Activated CD8-positive, alpha-beta memory T cell treated with anti-CD3 and anti-CD28 coated beads, Interleukin-2, amount 50 U/mL, for 24 hours (primary cell): Measurements from ENCODE around the gene PPP2R2B.

Experiments
- DNase-seq: peaks from one replicate; pipeline ENCODE4 v3.0.0-alpha.2; 2020; ENCODE audit errors: extremely low read depth

PPP2R2B gene

GRCh38 chr5:146888351-146888978 is 9.9 kb upstream of the PPP2R2B start:
- DNase-seq, result no peak

DNA sequence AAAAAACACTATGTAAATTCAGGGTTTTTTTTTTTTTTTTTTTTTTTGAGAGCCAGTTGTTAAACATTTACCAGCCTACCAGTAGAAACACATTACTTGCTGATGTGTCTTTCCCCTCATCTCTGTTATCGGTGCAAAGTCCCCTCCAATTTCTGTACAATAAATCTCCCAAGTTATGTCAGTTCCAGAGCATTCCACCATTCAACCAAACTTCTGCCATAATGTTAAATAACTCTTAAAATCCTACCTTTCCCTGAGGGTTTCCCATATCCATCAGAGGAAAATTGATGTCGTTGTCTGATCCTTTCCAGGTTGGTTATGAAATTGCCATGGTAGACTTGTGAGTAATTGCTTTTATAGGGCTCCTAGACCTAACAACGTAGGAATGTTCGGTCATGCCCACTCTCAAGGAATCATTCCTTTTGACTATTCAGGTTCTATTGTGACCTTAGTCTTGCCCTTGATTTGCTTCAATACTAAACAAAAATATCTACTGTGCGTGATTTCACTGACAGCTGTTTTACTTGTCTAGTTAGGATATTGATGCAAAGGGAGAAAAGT is 5.6 kb upstream of the PPP2R2B start:
- no peak for DNase-seq

GRCh38 chr5:146883511-146883910 is 5.0 kb upstream of the PPP2R2B start:
- no peak for DNase-seq

DNA sequence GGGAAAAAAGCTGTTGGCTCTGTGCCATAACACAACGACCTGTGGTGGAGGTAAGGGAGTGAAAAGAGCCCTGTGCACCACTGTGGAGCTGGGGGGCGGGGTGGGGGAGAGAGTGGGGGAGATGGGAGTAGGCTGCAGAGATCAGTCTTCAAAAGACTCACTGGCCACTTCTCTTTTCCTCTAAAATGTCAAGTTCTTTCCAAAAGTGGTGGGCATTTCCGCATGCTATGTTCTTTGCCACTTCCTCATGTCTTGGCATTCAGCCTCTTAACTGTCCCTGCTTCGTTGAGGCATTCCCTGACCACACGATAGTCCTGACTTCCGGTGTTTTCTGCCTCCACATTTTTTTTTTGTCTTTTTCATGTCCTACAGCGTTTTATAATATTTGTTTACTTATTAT is 2.4 kb upstream of the PPP2R2B start:
- DNase-seq, result no peak

GRCh38 chr5:146877783-146878475 is 628 bp downstream of the PPP2R2B start:
- no peak for DNase-seq

- DNase-seq, result no peak
These were observed 1.3 kb downstream of the PPP2R2B start for GRCh38 chr5:146877178-146877681.

GRCh38 chr5:146873186-146873917 is 5.2 kb downstream of the PPP2R2B start:
- DNase-seq, result no peak

GRCh38 chr5:146872188-146872587 is 6.4 kb downstream of the PPP2R2B start:
- DNase-seq, result no peak

DNA sequence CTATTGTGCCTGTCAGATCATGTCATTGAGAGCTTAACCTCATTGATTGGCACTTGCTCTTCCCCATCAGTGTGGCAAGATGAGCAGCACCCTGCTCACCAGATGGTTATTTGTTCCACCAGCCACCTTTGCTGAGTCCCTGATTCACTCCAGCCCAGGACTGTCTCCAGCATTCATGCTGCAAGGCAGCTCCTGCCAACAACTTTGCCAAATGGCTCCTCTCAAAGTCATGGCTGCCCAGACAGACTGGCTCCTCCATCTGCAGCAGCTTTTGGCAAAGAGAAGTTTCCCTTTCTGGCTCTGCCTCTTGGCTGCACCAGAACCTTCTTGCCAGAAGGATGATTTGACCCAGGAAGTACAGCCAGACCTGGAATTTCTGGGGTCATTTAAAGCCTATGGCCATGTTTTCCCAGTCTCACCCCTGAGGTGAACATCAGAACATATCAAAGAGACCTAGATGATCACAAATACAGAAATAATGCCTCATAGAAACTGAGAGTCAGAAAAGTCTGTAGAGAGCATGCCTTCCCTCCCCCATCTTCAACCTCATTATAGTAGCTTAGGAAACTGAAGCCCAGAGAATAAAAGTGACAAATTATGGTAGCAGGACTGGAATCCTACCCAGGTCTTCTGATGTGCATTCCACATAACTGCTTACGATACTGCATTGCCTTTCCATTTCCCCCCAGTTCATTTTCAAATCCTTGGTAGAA is 10.4 kb downstream of the PPP2R2B start:
- DNase-seq, result no peak

GRCh38 chr5:146866263-146866662 is 12.3 kb downstream of the PPP2R2B start:
- DNase-seq, result no peak

DNA sequence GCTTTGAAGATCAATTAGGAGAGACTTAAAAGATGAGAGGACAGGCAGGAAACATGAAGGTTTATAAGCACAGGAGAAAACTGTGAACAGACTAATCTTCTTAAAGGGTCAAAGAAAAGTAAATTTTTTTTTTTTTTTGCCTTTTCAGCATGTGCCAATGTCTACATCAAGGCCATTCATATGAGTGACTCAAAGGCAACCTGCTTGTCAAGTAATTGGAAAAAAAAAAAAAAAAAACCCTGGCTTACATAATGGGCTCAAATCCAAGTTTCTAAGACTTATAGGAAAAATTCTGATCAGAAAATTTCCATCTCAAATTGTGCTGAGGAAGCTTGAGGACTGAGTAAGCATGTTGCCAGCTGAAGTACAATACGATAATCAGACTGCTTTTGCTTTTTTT is 15.9 kb downstream of the PPP2R2B start:
- DNase-seq, result no peak

DNA sequence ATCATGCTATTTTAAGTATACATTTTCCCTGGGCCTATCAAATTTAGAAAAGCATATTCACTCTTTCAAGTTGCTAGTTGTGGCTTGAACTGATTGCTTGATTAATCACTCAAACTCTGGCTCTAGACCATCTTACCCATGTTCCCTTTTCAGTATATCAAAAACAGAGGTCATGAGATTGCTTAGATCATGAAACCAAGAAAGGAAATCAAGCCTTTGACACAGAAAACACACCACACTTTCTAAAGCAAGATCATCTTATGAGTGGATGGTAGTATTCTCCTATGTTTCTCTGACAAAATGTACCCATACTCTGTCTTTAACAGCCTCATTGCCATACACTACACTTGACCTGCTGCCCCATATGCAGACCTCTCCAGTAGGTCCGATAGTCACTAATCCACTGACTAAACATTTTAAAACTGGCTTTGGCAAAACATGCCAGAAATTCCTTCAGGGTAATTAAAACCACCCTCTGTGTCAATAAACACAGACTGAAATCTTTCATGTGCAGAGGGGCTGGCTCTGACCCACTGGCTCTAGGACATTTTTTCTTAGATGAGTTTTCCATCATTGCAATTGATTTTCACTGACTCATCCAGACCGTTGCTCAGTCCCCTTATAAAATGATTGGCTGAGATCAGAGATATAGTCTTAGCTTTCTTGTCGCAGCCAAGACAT is 18.2 kb downstream of the PPP2R2B start:
- DNase-seq, result no peak

GRCh38 chr5:146852089-146852488 is 26.5 kb downstream of the PPP2R2B start:
- no peak for DNase-seq

DNA sequence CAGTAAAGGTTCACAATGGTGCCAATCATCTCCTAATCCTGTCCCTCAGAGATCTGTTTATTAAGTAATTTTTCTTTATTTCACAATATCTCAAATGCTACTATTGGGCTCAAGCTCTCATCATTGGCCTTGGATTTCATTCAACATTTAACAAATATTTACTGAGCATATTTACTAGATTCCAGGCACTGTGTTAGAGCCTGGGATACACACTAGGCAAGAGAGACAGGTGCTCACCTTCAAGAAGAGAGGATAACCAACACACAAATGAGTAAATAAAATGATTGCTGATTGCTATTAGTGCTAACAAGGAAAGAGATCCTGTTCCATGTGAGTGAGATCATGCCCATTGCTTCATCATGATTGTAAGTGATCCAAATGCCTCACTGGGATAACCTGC is 27.4 kb downstream of the PPP2R2B start:
- DNase-seq, result no peak

- no peak for DNase-seq
These were observed 28.8 kb downstream of the PPP2R2B start for GRCh38 chr5:146849694-146850303.

- DNase-seq, result no peak
These were observed 30.4 kb downstream of the PPP2R2B start for GRCh38 chr5:146848133-146848532.

DNA sequence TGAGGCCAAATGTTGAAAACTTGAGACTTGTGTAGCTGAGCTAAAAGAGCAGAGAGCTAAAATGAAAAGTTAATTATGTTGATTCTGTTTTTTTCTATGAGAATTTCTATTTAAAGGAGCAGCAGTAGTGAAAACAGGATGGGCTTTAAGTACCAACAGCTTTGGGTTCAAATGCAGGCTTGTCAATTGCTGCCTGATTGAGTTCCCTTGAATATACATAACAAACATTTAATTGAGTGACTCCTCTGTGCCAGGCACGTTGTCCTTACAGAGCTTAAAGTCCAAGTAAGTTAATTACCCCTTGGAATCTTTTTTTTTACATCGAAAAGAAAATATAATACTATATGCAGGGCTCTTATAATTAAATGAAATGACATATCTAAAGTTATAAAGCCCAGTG is 38.5 kb downstream of the PPP2R2B start:
- DNase-seq, result no peak

GRCh38 chr5:146836226-146836842 is 42.2 kb downstream of the PPP2R2B start:
- no peak for DNase-seq

DNA sequence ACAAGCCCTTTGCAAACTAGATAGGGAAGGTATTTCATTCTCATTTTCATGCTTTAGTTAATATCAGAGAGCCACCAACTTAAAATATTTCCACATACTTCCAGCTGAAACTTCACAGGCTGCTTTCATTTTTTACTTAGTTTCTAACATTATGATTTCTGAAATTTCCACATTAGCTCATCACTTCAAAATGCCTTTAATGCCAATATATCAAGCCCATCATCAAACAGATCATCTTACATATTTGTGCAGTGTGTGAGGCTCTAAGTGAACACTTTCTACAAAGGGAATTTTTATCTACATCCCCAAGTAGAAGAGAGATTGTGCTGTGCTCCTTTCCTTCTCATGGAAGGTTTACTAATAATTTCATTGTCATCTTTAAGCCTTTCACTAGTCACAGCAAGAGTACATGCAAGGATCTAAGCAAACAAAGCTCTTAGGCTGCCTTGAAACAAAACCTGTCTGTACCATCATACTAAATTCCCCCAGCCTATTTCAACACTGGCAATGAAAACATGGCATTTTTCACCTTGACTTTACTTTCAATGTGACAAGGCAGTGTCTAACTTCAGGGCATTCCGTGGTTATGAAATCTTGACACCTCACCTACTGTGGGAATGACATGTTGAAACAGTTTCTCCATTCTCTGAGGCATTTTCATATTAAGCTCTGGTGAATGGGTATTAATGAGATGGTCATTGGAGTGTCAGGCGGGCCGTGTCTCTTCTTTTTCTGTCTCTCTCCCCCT is 45.4 kb downstream of the PPP2R2B start:
- no peak for DNase-seq

DNA sequence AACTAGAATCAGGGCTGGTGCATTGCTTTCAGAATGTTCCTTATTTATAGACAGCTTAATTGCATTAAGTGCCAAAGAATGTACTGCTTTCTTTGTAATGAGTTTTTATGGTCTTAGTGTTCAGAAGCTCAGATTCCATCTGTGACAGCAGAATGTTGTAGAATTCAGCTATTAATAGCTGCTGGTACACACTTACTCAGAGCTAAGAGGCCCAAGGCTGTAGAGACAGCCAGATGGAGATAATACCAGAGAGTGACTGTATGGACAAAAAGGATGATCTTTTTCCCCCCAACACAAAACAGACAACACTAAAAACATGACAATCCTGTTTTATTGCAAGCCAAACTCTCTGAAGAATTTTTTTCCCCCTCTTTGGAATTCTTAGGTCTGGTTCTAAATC is 50.2 kb downstream of the PPP2R2B start:
- no peak for DNase-seq
